DMS153 treated with DMSO at 0.1 percent for 48 hours (cell line): ENCODE data around the gene HOXC5.

Experiments
- DNase-seq: peaks from one replicate; lab custom pipeline; 2025; ENCODE audit not compliant: unreplicated experiment; lab: John Stamatoyannopoulos, UW

The HOXC5 gene

GRCh38 chr12:54045401-54045800 lies 12.6 kb downstream of the HOXC5 start:
- no peak for DNase-seq

GRCh38 chr12:54045868-54046521 lies 13.1 kb downstream of the HOXC5 start:
- DNase-seq = no peak

- no peak for DNase-seq
Observed at GRCh38 chr12:54046809-54047159, 13.9 kb downstream of the HOXC5 start.

GRCh38 chr12:54047160-54047963 lies 14.5 kb downstream of the HOXC5 start:
- DNase-seq = no peak

GRCh38 chr12:54047964-54048303 lies 15.1 kb downstream of the HOXC5 start:
- DNase-seq = no peak

GRCh38 chr12:54048406-54049093 lies 15.7 kb downstream of the HOXC5 start:
- no peak for DNase-seq

- DNase-seq = no peak
Observed at GRCh38 chr12:54049108-54049507, 16.3 kb downstream of the HOXC5 start.

GRCh38 chr12:54050482-54050810 lies 17.6 kb downstream of the HOXC5 start:
- DNase-seq = no peak

- DNase-seq = no peak
Observed at GRCh38 chr12:54051026-54051842, 18.4 kb downstream of the HOXC5 start.

- DNase-seq = peak; percentile 35
Observed at GRCh38 chr12:54051874-54052437, 19.1 kb downstream of the HOXC5 start.

GRCh38 chr12:54052438-54053002 lies 19.7 kb downstream of the HOXC5 start:
- DNase-seq = no peak

- no peak for DNase-seq
Observed at GRCh38 chr12:54053003-54053750, 20.3 kb downstream of the HOXC5 start.

- DNase-seq = no peak
Observed at GRCh38 chr12:54053751-54054741, 21.2 kb downstream of the HOXC5 start, which contains the start of gene HOXC4. HOXC4 (plus strand) TSS chr12:54053835; CDS start chr12:54053923, 88 bp downstream.

GRCh38 chr12:54054742-54055194 lies 21.9 kb downstream of the HOXC5 start:
- DNase-seq = no peak

GRCh38 chr12:54055552-54055951 lies 22.7 kb downstream of the HOXC5 start:
- DNase-seq = no peak

GRCh38 chr12:54056110-54056509 lies 23.3 kb downstream of the HOXC5 start:
- no peak for DNase-seq

- no peak for DNase-seq
Observed at GRCh38 chr12:54058128-54058768, 25.4 kb downstream of the HOXC5 start.

- DNase-seq = no peak
Observed at GRCh38 chr12:54059668-54060067, 26.8 kb downstream of the HOXC5 start.
